ENCODE measurements around the gene INCA1. TPM values are rescaled to one million over a fixed set of nuclear protein-coding genes. Genes with fewer than 3 reads are reported as not detected.

INCA1 gene
- polyA plus RNA-seq, 1 experiment = 1.3 TPM

DNA sequence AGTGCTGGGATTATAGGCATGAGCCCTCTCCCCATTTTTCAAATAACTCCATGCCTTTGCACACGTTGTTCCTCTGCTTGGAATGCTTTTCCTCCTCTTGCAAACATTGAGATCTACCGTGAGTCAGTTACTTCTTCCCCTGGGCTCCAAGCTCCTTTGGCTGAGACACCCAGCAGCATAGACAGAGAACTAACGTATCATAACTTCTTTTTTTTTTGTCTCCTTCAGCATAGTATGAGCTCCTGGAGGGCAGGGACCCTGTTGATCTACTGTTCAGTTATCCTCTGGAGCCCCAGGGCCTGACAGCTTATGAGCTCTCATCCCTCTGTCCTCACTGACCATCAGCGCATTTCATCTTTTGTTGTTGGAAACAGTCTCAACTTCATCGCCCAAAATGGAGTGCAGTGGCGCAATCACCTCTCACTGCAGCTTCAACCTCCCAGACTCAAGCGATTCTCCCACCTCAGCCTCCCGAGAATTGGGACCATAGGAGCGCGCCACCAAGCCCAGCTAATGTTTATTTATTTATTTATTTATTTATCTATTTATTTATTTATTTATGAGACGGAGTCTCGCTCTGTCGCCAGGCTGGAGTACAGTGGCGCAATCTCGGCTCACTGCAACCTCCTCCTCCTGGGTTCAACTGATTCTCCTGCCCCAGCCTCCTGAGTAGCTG lies 31.9 kb downstream of the INCA1 start:
- DNase-seq (ENCODE audit: low read depth) = no peak
- POLR2A ChIA-PET = interaction anchor here (0.5 kb wide), 1 partner anchor 10 kb away, joined by 3 read pairs; no protein-coding TSS in a partner anchor
- peaks cover 7% of the 10 kb centered on the region for H3K36me3 ChIP-seq (ENCODE audit: control insufficient read depth, insufficient read depth, low read length)

DNA sequence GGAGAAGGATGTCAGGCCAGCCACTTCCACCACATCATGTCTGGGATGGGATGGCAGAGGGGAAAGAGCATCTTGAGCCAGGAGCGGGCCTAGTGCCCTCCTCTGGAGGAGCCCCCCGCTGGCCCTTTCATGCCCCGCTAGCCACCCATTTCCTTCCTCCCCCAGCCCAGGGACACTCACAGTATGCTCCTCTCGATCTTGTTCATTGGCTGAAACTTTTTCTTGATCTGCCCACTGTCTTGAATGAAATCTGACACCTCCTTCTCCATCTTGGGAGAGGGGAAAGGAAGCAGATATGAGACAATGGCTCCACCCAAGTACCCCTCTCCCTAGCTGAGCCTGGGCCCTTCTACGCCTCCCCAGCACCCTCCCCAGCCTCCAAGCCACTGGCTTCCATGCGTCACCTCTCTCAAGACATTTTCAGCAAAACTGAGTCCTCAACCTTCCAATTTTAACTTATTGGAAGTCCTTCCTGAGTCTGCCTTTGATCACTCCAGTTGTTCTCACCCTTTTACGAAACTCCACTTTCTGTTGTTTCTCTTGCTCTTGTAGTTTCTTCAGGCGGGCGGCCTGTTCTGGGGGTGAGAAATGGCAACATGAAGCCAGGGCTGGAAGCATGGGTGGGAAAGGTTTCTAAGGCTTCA lies 36.9 kb downstream of the INCA1 start:
- Histone ChIP-seq H3K4me3 (ENCODE audit: low read depth, low read length) (no peak overlapping the region), H3K27me3 (ENCODE audit: control insufficient read depth, insufficient read depth, low read length) (no peaks in the 10 kb centered on the region), H3K36me3 (ENCODE audit: control insufficient read depth, insufficient read depth, low read length) (peaks cover 15% of the 10 kb centered on the region)
- TF ChIP-seq, protein P1, sequence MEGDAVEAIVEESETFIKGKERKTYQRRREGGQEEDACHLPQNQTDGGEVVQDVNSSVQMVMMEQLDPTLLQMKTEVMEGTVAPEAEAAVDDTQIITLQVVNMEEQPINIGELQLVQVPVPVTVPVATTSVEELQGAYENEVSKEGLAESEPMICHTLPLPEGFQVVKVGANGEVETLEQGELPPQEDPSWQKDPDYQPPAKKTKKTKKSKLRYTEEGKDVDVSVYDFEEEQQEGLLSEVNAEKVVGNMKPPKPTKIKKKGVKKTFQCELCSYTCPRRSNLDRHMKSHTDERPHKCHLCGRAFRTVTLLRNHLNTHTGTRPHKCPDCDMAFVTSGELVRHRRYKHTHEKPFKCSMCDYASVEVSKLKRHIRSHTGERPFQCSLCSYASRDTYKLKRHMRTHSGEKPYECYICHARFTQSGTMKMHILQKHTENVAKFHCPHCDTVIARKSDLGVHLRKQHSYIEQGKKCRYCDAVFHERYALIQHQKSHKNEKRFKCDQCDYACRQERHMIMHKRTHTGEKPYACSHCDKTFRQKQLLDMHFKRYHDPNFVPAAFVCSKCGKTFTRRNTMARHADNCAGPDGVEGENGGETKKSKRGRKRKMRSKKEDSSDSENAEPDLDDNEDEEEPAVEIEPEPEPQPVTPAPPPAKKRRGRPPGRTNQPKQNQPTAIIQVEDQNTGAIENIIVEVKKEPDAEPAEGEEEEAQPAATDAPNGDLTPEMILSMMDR (IDR thresholded peaks at IDR 0.05; ENCODE audit: insufficient read depth, low read depth, low read length) = no peak
- DNase-seq (ENCODE audit: low read depth) = no peak
- POLR2A ChIA-PET = no interaction called here
- CTCF ChIA-PET = no interaction called here

More for the DNA sequence above, 31.9 kb downstream of the INCA1 start:
- H3K27me3 ChIP-seq (ENCODE audit: control insufficient read depth, insufficient read depth, low read length) = no peaks in the 10 kb centered on the region
- H3K4me3 ChIP-seq (ENCODE audit: low read depth, low read length) = no peak overlapping the region
- CTCF ChIA-PET = interaction anchor here (0.7 to 2.4 kb wide), 6 partner anchors 10 to 56 kb away, joined by 3 to 8 read pairs (median 4); no protein-coding TSS in a partner anchor
- TF ChIP-seq, protein P1 (IDR thresholded peaks at IDR 0.05; ENCODE audit: insufficient read depth, low read depth, low read length) = no peak

DNA sequence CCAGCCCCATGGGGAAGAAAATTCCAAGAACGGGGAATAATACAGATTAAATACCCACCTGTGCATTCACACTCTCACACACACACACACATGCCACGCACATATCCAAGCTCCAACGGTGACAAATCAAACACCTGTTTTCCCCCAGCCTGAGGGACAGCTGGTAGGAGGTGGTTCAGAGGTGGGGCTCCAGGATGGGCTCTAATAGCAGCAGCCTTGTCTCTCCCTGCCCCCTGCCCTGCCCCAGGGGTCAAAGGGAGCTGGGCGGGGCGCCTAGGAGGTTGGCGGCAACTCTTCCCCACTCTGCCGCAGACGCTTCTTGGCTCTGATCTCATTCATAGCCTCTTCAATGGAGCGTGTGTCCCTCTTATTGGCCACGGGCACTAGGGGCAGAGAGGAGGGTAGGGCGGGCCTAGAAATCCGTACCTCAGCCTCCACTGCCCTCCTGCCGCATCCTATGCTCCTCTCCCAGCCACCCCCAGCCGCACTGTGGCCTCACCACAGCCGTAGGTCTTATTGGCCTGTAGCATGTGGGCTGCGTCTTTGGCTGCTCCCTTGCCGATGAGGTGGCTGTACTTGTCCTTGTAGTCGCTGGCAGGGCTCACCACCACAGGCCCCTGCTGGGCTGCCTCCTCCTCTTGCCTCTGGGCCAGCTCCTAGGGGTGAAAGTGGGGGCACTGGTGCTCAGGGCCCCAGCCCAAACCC lies 37.9 kb downstream of the INCA1 start:
- H3K27me3 ChIP-seq (ENCODE audit: control insufficient read depth, insufficient read depth, low read length) = no peaks in the 10 kb centered on the region
- POLR2A ChIA-PET = no interaction called here

DNA sequence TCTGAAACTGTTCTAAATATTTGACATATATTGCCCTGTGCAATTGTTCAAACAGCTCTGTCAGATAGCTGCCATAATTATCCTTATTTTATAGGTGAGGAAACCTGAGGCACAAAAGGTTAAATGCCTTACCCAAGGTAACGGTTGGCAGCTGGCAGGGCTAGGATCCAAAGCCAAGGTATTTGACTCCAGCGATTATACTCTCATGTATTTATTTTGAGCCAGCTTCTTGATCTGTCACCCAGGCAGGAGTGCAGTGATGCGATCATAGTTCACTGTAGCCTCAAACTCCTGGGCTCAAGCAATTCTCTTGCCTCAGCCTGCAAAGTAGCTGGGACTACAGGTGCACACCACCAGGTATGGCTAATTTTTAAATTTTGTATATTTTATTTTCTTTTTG lies 39.2 kb downstream of the INCA1 start:
- peaks cover 14% of the 10 kb centered on the region for H3K36me3 ChIP-seq (ENCODE audit: control insufficient read depth, insufficient read depth, low read length)
- TF ChIP-seq, protein P1 (IDR thresholded peaks at IDR 0.05; ENCODE audit: insufficient read depth, low read depth, low read length) = no peak
- ChIA-PET CTCF (interaction anchor here (1.4 kb wide), 1 partner anchor 9 kb away, joined by 3 read pairs; no protein-coding TSS in a partner anchor), POLR2A (no interaction called here)
- DNase-seq (ENCODE audit: low read depth) = no peak
- H3K4me3 ChIP-seq (ENCODE audit: low read depth, low read length) = no peak overlapping the region
- no peaks in the 10 kb centered on the region for H3K27me3 ChIP-seq (ENCODE audit: control insufficient read depth, insufficient read depth, low read length)

More for the DNA sequence above, 37.9 kb downstream of the INCA1 start:
- no peak for DNase-seq (ENCODE audit: low read depth)
- peaks cover 14% of the 10 kb centered on the region for H3K36me3 ChIP-seq (ENCODE audit: control insufficient read depth, insufficient read depth, low read length)
- no peak overlapping the region for H3K4me3 ChIP-seq (ENCODE audit: low read depth, low read length)
- CTCF ChIA-PET = no interaction called here
- TF ChIP-seq, protein P1 (IDR thresholded peaks at IDR 0.05; ENCODE audit: insufficient read depth, low read depth, low read length) = no peak
